HG03354 (cell line): ENCODE data around the gene NR6A1.
"Not testable (repeated sequence)": the region's sequence is repeated elsewhere in the genome, so short reads cannot be mapped to it uniquely, and the experiment has no call there.

Experiments
- ATAC-seq: cut with Tn5 transposase; IDR thresholded peaks from one replicate; pipeline ENCODE4 v1.9.1; 2021; ENCODE audit warnings: mild to moderate bottlenecking; ENCODE audit not compliant: unreplicated experiment, poor library complexity, severe bottlenecking

Gene NR6A1

GRCh38 chr9:124764774-124765438, 6.2 kb downstream of the NR6A1 start:
- no peak for ATAC-seq

DNA sequence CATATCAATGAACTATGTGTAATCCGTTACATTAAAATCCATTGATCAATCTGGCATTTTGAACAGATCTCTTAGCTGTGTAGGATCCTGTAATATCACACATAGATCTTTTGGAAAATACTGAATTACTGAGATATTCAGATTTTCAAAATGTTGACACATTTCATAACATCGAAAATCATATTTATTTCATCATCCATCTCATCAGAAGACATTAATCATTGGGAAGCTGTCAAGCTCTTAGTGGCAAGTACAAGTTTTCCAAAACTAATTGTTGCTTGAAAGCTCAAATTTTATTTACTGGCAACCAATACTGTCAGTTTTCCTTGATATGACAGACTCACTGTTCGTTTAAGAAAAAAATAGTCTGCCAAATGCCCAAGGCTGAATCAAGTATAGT, 8.5 kb downstream of the NR6A1 start:
- no peak for ATAC-seq

- ATAC-seq: no peak
These were observed 9.4 kb downstream of the NR6A1 start for GRCh38 chr9:124761710-124762109.

DNA sequence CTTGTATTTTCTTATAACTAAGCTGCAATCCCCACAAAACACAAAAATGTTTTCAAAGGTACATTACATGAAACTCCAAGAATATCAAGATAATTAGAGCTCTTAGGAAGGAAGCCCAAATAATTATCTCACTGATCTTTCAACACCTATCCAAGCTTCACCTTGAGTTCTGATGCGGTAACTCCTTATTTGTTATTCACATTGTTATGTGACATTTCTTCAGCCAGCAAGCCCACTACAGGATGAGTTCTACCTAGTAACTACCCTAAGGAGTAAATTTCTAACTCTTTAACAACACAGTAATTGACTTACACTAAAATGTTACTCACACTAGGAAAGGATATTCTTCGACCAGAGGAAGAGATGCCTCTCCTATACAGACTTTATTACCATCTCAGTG, 9.9 kb downstream of the NR6A1 start:
- no peak for ATAC-seq

DNA sequence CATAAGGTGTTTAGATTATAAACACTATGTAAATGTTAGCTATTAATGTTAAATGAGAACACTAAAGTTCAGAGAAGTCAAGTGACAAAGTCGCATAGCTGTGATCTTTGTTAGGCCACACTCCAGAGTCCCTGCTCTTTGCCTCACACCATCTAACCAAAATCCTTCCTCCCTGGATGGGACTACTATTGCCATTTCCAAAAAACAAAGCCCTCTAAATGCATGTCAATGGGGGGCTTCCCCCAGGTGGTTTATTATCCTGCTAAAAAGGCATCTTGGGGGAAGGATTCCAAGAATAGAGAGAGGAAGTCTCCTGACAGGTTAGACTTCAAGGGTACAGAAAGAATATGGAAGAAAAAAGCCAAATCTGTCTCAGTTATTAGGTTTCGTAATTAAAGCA, 10.4 kb downstream of the NR6A1 start:
- no peak for ATAC-seq

DNA sequence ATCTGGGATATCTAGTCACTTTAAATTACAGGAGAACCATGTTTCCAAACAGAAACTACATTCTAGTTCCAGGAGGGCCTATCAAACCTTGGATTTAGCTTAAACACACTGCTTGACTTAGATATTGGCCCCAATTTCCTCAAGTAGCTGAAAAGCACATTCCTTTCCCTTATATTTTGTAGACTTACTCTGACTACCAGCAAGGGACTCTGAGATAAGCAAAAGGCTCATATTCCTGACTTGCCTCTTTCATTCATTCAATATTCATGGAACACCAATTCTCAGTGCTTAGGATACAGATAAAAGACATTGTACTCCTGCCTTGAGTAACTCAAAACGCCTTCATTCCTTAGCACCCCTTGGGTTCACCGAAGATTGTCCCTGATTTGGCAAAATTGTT, 11.8 kb downstream of the NR6A1 start:
- no peak for ATAC-seq

- no peak for ATAC-seq
These were observed 12.4 kb downstream of the NR6A1 start for GRCh38 chr9:124758691-124759090.

DNA sequence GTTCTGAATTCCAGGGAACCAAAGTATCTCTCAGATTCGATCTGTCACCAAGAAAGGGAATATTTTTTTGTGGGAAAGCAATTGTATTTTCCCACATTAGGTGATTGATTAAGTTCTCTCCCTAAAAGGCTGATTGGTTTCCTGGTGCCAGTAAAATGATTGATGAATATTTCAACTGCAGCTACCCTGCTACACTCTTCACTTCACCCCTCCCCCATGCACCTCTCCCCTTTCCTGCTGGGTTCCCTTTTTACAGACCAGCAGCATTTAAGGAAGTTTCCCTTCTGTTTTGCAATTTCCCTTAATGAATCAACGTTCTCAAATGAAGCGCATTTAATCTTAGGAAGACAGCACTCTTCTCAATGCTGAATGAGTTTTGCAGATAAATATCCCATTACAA, 13.1 kb downstream of the NR6A1 start:
- no peak for ATAC-seq

DNA sequence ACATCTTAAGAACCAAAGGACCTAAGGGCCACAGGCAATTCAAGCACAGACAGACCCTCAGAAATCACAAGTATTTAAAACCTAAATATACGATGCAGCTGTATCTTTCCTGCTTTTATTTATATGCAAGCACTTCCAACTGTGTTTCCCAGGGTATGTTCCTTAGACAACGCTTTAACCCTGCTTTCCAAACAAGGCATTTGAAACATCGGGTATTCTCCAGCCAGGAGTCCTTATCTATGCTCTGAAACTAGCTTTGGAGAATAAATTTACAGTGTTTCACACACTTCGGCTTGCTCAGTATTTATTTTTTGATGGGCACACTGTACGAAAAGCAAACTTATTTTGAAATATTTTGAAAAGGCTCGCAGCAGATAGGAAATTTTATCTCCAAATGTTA, 13.5 kb downstream of the NR6A1 start:
- no peak for ATAC-seq

- no peak for ATAC-seq
These were observed 15.1 kb downstream of the NR6A1 start for GRCh38 chr9:124756011-124756410.

DNA sequence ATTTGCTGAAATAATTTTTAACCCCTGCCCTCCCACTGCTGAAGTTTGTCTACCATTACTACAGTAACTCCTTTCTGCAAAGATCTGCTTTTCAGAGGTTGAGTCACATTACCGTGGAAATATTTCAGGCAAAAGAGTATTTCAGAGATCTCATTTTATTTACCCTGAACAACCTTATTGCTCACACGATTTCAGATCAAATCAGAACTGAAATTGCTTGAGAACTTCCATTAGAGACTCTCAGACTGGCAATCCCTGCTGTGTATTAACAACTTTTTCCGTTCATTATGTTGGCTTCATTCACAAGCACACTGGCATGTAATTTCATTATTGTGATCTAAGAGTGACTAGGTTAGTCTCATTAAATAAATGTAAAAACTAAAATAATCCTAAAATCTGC, 16.1 kb downstream of the NR6A1 start:
- ATAC-seq: no peak

DNA sequence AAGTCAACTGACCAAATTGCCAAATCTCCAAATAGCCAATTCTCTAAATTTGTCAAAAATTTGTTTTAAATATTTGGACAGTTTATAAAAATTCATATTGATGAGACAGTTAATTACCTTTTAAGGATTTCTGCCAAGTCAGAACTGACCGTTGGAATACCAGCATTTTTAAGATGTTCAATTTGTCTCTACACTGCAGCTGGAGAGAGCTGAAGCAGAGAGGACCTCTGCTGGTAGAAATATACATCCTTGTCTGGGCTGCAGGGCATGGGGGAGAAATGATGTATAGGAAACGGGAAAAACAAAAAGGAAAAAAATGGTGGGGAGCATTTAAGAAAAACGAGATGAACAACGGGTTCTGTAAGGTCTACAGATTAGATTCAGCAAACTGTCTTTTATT, 16.8 kb downstream of the NR6A1 start:
- no peak for ATAC-seq

DNA sequence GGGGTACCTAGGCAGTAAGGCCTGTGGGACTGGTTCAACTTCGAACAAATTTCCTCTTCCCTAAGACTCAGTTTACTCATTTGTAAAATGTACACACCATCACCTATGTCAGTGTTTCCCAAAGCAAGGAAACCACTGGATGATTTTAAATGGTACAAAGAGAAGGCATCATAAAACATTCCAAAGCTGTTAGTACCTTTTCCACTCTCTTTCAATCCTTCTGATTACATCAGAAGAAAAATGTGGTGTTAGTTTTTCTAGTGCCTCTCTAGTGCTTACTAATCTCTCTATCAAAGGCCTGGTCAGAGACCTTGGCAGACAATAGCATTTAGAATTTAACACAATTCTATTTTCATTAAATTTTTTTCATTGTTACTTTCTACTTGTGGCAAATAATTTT, 18.1 kb downstream of the NR6A1 start:
- no peak for ATAC-seq

GRCh38 chr9:124749781-124750180, 21.3 kb downstream of the NR6A1 start:
- no peak for ATAC-seq

GRCh38 chr9:124749284-124749683, 21.8 kb downstream of the NR6A1 start:
- ATAC-seq: no peak

- ATAC-seq: no peak
These were observed 24.0 kb downstream of the NR6A1 start for GRCh38 chr9:124747065-124747464.

GRCh38 chr9:124743686-124744348, 27.3 kb downstream of the NR6A1 start:
- ATAC-seq: no peak

DNA sequence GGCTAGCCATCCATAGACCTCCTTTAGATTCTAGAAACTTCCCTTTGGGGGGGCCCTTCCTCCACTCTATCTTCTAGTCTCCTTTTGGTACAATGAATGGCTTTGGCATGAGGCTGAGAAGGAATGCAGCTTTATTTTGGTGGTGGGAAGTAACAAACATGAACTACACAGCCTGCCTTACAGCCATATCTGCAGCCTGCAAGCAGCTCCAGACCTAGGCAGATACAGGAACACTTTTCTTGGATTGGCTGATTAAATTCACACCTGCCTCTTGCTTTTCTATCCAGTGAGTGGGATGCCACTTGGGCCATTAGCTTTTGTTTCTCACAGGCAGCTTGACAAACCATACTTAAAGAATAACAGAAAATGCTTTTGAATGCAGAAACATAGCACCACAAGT, 28.2 kb downstream of the NR6A1 start:
- ATAC-seq: no peak

DNA sequence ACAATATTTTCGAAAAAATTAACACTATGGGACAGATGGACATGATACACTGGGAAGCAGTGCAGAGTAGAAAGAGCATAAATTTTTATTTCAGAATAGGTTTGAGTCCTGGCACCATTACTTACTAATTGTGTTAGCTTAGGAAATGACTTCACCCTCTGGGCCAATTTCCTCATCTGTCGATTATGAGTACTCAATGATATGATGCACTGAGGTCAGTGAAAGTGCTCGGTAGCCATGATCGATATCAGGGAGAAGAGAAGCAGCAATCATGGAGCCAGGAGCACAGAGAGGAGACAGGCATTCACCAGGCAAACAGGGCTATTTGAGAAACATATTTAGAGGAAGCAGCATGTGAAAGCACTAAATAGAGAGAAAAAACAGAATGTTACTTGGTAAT, 29.4 kb downstream of the NR6A1 start:
- no peak for ATAC-seq

DNA sequence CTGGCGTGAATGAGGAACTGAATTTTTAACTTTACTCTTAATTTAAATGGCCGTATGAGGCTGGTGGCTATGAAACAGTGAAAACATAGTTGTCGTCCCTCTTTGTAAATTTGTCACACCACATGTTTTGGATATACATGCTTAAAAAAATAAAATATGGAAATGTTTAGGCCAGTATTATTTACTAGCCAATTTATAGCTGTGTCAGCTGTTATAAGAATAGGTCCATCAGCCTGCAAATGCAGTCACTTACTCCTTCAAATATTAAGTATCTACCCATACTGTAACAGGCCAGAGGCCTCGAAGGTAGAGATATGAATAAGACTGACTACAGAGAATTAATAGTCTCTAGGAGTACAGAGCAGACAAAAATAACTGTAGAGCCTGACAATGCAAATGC, 30.0 kb downstream of the NR6A1 start:
- no peak for ATAC-seq

GRCh38 chr9:124739360-124739759, 31.8 kb downstream of the NR6A1 start:
- ATAC-seq: no peak

DNA sequence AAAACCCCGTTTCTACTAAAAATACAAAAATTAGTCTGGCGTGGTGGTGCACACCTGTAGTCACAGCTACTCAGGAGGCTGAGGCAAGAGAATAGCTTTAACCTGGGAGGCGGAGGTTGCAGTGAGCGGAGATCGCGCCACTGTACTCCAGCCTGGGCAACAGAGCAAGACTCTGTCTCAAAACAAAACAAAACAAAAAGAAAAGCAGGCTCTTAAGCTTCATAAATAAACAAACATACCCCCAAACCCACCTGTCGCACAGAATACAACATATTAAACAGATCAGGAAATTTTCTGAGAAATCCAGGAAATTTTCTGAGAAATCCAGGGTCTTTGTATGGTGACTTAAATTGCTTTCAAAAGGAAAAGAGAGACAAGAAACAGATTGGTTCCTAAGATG, 33.0 kb downstream of the NR6A1 start:
- ATAC-seq: not testable (repeated sequence)
